IPS-11a (cell line): ENCODE data around the gene MAST4.
"Not testable (repeated sequence)": the region's sequence is repeated elsewhere in the genome, so short reads cannot be mapped to it uniquely, and the experiment has no call there.

ENCODE experiments used
- H3K4me3 ChIP-seq: one replicate; pipeline ENCODE4 v1.5.1; 2013; ENCODE audit warnings: low read depth, low read length, control low read depth

The MAST4 gene

GRCh38 chr5:67098656-67099055 lies 502.5 kb downstream of the MAST4 start:
- H3K4me3 ChIP-seq: no peak overlapping the region

GRCh38 chr5:67100301-67100700 lies 504.1 kb downstream of the MAST4 start:
- no peak overlapping the region for H3K4me3 ChIP-seq

GRCh38 chr5:67102708-67103107 lies 506.5 kb downstream of the MAST4 start:
- no peak overlapping the region for H3K4me3 ChIP-seq

- H3K4me3 ChIP-seq: no peak overlapping the region
Observed at GRCh38 chr5:67104859-67105258, 508.7 kb downstream of the MAST4 start.

GRCh38 chr5:67105270-67105669 lies 509.1 kb downstream of the MAST4 start:
- no peak overlapping the region for H3K4me3 ChIP-seq

GRCh38 chr5:67106626-67107342 lies 510.6 kb downstream of the MAST4 start:
- no peak overlapping the region for H3K4me3 ChIP-seq

GRCh38 chr5:67111779-67112178 lies 515.6 kb downstream of the MAST4 start:
- no peak overlapping the region for H3K4me3 ChIP-seq

- no peak overlapping the region for H3K4me3 ChIP-seq
Observed at GRCh38 chr5:67115246-67115645, 519.1 kb downstream of the MAST4 start.

GRCh38 chr5:67115817-67116216 lies 519.6 kb downstream of the MAST4 start:
- H3K4me3 ChIP-seq: no peak overlapping the region

- H3K4me3 ChIP-seq: no peak overlapping the region
Observed at GRCh38 chr5:67118050-67118620, 521.9 kb downstream of the MAST4 start.

- H3K4me3 ChIP-seq: no peak overlapping the region
Observed at GRCh38 chr5:67119010-67119409, 522.8 kb downstream of the MAST4 start.

- no peak overlapping the region for H3K4me3 ChIP-seq
Observed at GRCh38 chr5:67120032-67120431, 523.8 kb downstream of the MAST4 start.

- H3K4me3 ChIP-seq: no peak overlapping the region
Observed at GRCh38 chr5:67123819-67124218, 527.6 kb downstream of the MAST4 start.

- no peak overlapping the region for H3K4me3 ChIP-seq
Observed at GRCh38 chr5:67124556-67124955, 528.4 kb downstream of the MAST4 start.

GRCh38 chr5:67127347-67127895 lies 531.2 kb downstream of the MAST4 start:
- not testable (repeated sequence) for H3K4me3 ChIP-seq

- H3K4me3 ChIP-seq: no peak overlapping the region
Observed at GRCh38 chr5:67129768-67130167, 533.6 kb downstream of the MAST4 start.

- no peak overlapping the region for H3K4me3 ChIP-seq
Observed at GRCh38 chr5:67133217-67133616, 537.0 kb downstream of the MAST4 start.

- H3K4me3 ChIP-seq: no peak overlapping the region
Observed at GRCh38 chr5:67133776-67134175, 537.6 kb downstream of the MAST4 start.

GRCh38 chr5:67135381-67135984 lies 539.3 kb downstream of the MAST4 start:
- no peak overlapping the region for H3K4me3 ChIP-seq

- no peak overlapping the region for H3K4me3 ChIP-seq
Observed at GRCh38 chr5:67139030-67139429, 542.8 kb downstream of the MAST4 start.

GRCh38 chr5:67140413-67140812 lies 544.2 kb downstream of the MAST4 start:
- H3K4me3 ChIP-seq: no peak overlapping the region

GRCh38 chr5:67141644-67142043 lies 545.5 kb downstream of the MAST4 start:
- no peak overlapping the region for H3K4me3 ChIP-seq
